SJCRH30 (cell line): ENCODE measurements around the gene CIT. TPM values are rescaled to one million over a fixed set of nuclear protein-coding genes. Genes with fewer than 3 reads are reported as not detected.

Experiments used
- DNase-seq, 2 experiments: peaks; one replicate each; pipeline ENCODE4 v3.0.0-alpha.2; 2015 to 2020
- H3K27ac ChIP-seq: fragments of 250-450 bp; sonication (Bioruptor Pico); 2 replicates; pipeline ENCODE4 v1.5.1; 2020; ENCODE audit warnings: mild to moderate bottlenecking, moderate library complexity
- H3K27me3 ChIP-seq: fragments of 250-450 bp; sonication (Bioruptor Pico); 2 replicates; pipeline ENCODE4 v1.5.1; 2020; ENCODE audit warnings: mild to moderate bottlenecking, moderate library complexity
- H3K36me3 ChIP-seq: fragments of 250-450 bp; sonication (Bioruptor Pico); 2 replicates; pipeline ENCODE4 v1.5.1; 2020; ENCODE audit warnings: mild to moderate bottlenecking, moderate library complexity
- H3K4me1 ChIP-seq: fragments of 250-450 bp; sonication (Bioruptor Pico); 2 replicates; pipeline ENCODE4 v1.5.1; 2020; ENCODE audit warnings: mild to moderate bottlenecking, moderate library complexity
- H3K4me3 ChIP-seq: fragments of 250-450 bp; sonication (Bioruptor Pico); 2 replicates; pipeline ENCODE4 v1.5.1; 2020; ENCODE audit warnings: mild to moderate bottlenecking, moderate library complexity
- H3K9me3 ChIP-seq: fragments of 250-450 bp; sonication (Bioruptor Pico); replicated peaks from 2 replicates; pipeline ENCODE4 v1.5.1; 2020; ENCODE audit warnings: mild to moderate bottlenecking, moderate library complexity
- total RNA-seq: library from RNA; depleted of rRNA; stranded (reverse); fragments of >200 nt; shearing (Covaris generic); gene quantifications from 2 replicates; pipeline ENCODE4 v1.2.3, GENCODE V29; 2014

CIT gene
- total RNA-seq, 1 experiment from 2014 or later: 43.7 TPM

GRCh38 chr12:119877639-119877948 is 474 bp upstream of the CIT start:
- Histone ChIP-seq H3K27ac (peak overlapping the region; percentile 84), H3K9me3 (no peaks in the 10 kb centered on the region), H3K36me3 (peaks cover 6% of the 10 kb centered on the region), H3K27me3 (no peaks in the 10 kb centered on the region), H3K4me1 (no peaks in the 10 kb centered on the region), H3K4me3 (peak overlapping the region; percentile 85)
- DNase-seq: no peak

- Histone ChIP-seq H3K9me3 (no peaks in the 10 kb centered on the region), H3K27me3 (no peaks in the 10 kb centered on the region), H3K4me1 (no peaks in the 10 kb centered on the region), H3K27ac (no peak overlapping the region), H3K36me3 (peaks cover 40% of the 10 kb centered on the region), H3K4me3 (no peak overlapping the region)
- DNase-seq: no peak
Measured at GRCh38 chr12:119870457-119870856, 6.7 kb downstream of the CIT start.

- Histone ChIP-seq H3K27ac (no peak overlapping the region), H3K36me3 (peaks cover 43% of the 10 kb centered on the region)
- peak in 1 of 2 experiments; percentile 4 for DNase-seq
Measured at GRCh38 chr12:119869720-119870119, 7.4 kb downstream of the CIT start.

GRCh38 chr12:119868992-119869391 is 8.1 kb downstream of the CIT start:
- DNase-seq: no peak
- Histone ChIP-seq H3K9me3 (no peaks in the 10 kb centered on the region), H3K4me1 (no peaks in the 10 kb centered on the region), H3K36me3 (peaks cover 47% of the 10 kb centered on the region), H3K27ac (no peak overlapping the region), H3K27me3 (no peaks in the 10 kb centered on the region), H3K4me3 (no peak overlapping the region)

More at GRCh38 chr12:119869720-119870119, 7.4 kb downstream of the CIT start:
- Histone ChIP-seq H3K4me1 (no peaks in the 10 kb centered on the region), H3K27me3 (no peaks in the 10 kb centered on the region), H3K4me3 (no peak overlapping the region), H3K9me3 (no peaks in the 10 kb centered on the region)

- H3K27ac ChIP-seq: no peak overlapping the region
- no peaks in the 10 kb centered on the region for H3K27me3 ChIP-seq
- H3K9me3 ChIP-seq: no peaks in the 10 kb centered on the region
- DNase-seq: no peak
- H3K4me3 ChIP-seq: no peak overlapping the region
- H3K36me3 ChIP-seq: peaks cover 34% of the 10 kb centered on the region
- H3K4me1 ChIP-seq: no peaks in the 10 kb centered on the region
Measured at GRCh38 chr12:119864591-119864990, 12.5 kb downstream of the CIT start.

- H3K4me3 ChIP-seq: no peak overlapping the region
- H3K27ac ChIP-seq: no peak overlapping the region
- DNase-seq: no peak
- no peaks in the 10 kb centered on the region for H3K4me1 ChIP-seq
- no peaks in the 10 kb centered on the region for H3K9me3 ChIP-seq
- peaks cover 25% of the 10 kb centered on the region for H3K36me3 ChIP-seq
- no peaks in the 10 kb centered on the region for H3K27me3 ChIP-seq
Measured at GRCh38 chr12:119859241-119859640, 17.9 kb downstream of the CIT start.

GRCh38 chr12:119857041-119857591 is 20.0 kb downstream of the CIT start:
- no peaks in the 10 kb centered on the region for H3K9me3 ChIP-seq

GRCh38 chr12:119850330-119850729 is 26.8 kb downstream of the CIT start:
- Histone ChIP-seq H3K4me1 (no peaks in the 10 kb centered on the region), H3K4me3 (no peak overlapping the region), H3K27ac (no peak overlapping the region), H3K36me3 (peaks cover 44% of the 10 kb centered on the region), H3K27me3 (no peaks in the 10 kb centered on the region), H3K9me3 (no peaks in the 10 kb centered on the region)
- no peak for DNase-seq

More at GRCh38 chr12:119857041-119857591, 20.0 kb downstream of the CIT start:
- no peak for DNase-seq
- Histone ChIP-seq H3K4me3 (no peak overlapping the region), H3K4me1 (no peaks in the 10 kb centered on the region), H3K27me3 (no peaks in the 10 kb centered on the region), H3K27ac (no peak overlapping the region), H3K36me3 (peaks cover 28% of the 10 kb centered on the region)

GRCh38 chr12:119843100-119843499 is 34.0 kb downstream of the CIT start:
- Histone ChIP-seq H3K4me1 (no peaks in the 10 kb centered on the region), H3K4me3 (no peak overlapping the region), H3K9me3 (no peaks in the 10 kb centered on the region), H3K36me3 (peaks cover 42% of the 10 kb centered on the region), H3K27me3 (no peaks in the 10 kb centered on the region), H3K27ac (no peak overlapping the region)
- no peak for DNase-seq

- Histone ChIP-seq H3K36me3 (peaks cover 39% of the 10 kb centered on the region), H3K27me3 (no peaks in the 10 kb centered on the region), H3K4me3 (no peak overlapping the region), H3K27ac (no peak overlapping the region), H3K9me3 (no peaks in the 10 kb centered on the region), H3K4me1 (no peaks in the 10 kb centered on the region)
- DNase-seq: no peak
Measured at GRCh38 chr12:119842380-119842779, 34.7 kb downstream of the CIT start.

GRCh38 chr12:119841433-119842210 is 35.5 kb downstream of the CIT start:
- Histone ChIP-seq H3K36me3 (peaks cover 35% of the 10 kb centered on the region), H3K27me3 (no peaks in the 10 kb centered on the region), H3K4me1 (no peaks in the 10 kb centered on the region), H3K9me3 (no peaks in the 10 kb centered on the region), H3K4me3 (no peak overlapping the region), H3K27ac (no peak overlapping the region)
- DNase-seq: no peak

GRCh38 chr12:119840582-119840981 is 36.5 kb downstream of the CIT start:
- peaks cover 31% of the 10 kb centered on the region for H3K36me3 ChIP-seq
- H3K27me3 ChIP-seq: no peaks in the 10 kb centered on the region
- DNase-seq: no peak

GRCh38 chr12:119840168-119840567 is 37.0 kb downstream of the CIT start:
- H3K36me3 ChIP-seq: peaks cover 33% of the 10 kb centered on the region
- no peaks in the 10 kb centered on the region for H3K27me3 ChIP-seq
- H3K27ac ChIP-seq: no peak overlapping the region
- DNase-seq: no peak
- H3K9me3 ChIP-seq: no peaks in the 10 kb centered on the region
- H3K4me3 ChIP-seq: no peak overlapping the region
- H3K4me1 ChIP-seq: no peaks in the 10 kb centered on the region

More at GRCh38 chr12:119840582-119840981, 36.5 kb downstream of the CIT start:
- Histone ChIP-seq H3K4me1 (no peaks in the 10 kb centered on the region), H3K27ac (no peak overlapping the region), H3K4me3 (no peak overlapping the region), H3K9me3 (no peaks in the 10 kb centered on the region)

GRCh38 chr12:119838826-119839600 is 38.1 kb downstream of the CIT start:
- no peaks in the 10 kb centered on the region for H3K4me1 ChIP-seq
- no peak overlapping the region for H3K4me3 ChIP-seq
- H3K9me3 ChIP-seq: no peaks in the 10 kb centered on the region
- peaks cover 38% of the 10 kb centered on the region for H3K36me3 ChIP-seq
- H3K27me3 ChIP-seq: no peaks in the 10 kb centered on the region
- no peak overlapping the region for H3K27ac ChIP-seq
- no peak for DNase-seq

GRCh38 chr12:119836781-119837180 is 40.3 kb downstream of the CIT start:
- Histone ChIP-seq H3K9me3 (no peaks in the 10 kb centered on the region), H3K27me3 (no peaks in the 10 kb centered on the region), H3K36me3 (peaks cover 38% of the 10 kb centered on the region), H3K4me1 (no peaks in the 10 kb centered on the region), H3K27ac (no peak overlapping the region), H3K4me3 (no peak overlapping the region)
- no peak for DNase-seq
